GM19468 (cell line): ENCODE measurements around the gene SPACA5.
"Not testable (repeated sequence)": the region's sequence is repeated elsewhere in the genome, so short reads cannot be mapped to it uniquely, and the experiment has no call there.

Experiments used
- ATAC-seq: cut with Tn5 transposase; IDR thresholded peaks from one replicate; pipeline ENCODE4 v1.9.1; 2021; ENCODE audit warnings: mild to moderate bottlenecking, moderate library complexity, moderate number of reproducible peaks; ENCODE audit not compliant: unreplicated experiment; ENCODE audit errors: extremely low read depth

SPACA5 gene

DNA sequence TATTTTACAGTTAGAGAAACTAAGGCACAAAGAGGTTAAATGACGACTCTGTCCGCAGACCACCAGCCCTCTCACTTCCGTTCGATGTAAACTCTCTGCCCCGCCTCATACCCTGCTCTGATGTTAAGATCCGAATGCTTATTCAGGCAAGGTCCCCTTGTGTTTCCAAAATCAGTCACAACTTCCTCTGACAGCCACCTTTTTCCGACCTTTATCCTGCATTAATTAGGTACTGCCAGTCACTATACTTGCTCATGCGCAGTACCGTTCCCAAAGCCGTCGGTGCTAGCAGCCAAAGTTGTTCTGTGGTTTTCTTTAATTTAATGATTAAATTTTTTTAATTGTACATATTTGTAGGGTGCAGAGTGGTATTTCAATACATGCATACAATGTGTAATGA is 13.7 kb downstream of the SPACA5 start:
- not testable (repeated sequence) for ATAC-seq

DNA sequence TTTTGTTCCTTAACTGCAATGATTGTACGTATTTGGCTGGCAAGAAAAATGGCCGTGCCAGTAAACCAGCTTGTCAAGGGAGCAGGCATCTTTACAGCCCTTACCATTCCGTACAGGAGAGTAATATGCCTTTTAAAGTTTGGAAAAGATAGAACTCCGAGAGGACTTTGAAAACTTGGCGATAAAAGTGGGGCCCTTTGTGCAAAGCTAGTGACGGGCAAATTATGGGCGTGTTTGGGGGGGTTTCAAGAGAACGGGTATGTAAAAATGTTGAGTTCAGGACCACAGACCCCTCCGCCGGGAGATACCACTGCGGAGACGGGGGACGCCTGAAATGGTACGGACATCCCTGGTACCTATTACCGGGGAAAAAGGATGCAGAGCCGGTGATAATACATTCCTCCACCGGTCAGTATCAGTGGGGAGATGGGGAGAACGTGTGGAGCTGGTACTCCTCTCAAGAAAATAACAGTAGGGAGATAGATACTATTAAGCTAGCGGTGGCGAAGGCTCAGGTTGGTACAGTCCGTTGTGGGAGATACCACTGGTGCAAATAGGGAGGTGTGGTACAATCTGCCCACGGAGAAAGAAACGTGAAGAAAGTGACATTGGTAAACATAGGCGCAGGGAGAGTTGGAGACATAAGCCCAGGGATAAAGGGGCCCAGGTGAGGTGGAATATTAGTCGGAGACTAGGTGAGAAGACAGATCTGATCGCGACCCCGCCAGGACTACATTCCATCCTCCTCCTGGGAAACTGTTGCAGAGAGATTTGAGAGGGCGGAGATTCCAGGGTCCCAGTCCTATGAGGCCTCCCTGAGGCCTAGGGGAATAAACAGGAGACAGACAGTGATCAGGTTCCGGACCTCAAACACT is 14.5 kb downstream of the SPACA5 start:
- ATAC-seq, result no peak

DNA sequence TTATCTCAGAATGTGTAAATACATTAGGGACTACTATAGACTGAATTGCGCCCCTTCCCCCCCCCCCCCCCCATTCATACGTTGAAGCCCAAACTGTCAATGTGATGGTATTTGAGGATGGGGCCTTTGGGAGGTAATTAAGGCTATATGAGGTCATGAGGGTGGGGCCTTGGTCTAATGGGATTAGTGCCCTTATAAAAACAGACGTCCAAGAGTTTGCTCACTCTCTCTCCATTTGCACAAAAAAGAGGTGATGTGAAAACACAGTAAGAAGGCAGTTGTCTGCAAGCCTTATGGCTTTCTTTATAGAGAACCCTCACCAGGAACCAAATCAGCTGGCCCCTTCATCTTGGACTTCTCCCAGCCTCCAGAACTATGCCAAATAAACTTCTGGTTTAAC is 15.3 kb downstream of the SPACA5 start:
- no peak for ATAC-seq

DNA sequence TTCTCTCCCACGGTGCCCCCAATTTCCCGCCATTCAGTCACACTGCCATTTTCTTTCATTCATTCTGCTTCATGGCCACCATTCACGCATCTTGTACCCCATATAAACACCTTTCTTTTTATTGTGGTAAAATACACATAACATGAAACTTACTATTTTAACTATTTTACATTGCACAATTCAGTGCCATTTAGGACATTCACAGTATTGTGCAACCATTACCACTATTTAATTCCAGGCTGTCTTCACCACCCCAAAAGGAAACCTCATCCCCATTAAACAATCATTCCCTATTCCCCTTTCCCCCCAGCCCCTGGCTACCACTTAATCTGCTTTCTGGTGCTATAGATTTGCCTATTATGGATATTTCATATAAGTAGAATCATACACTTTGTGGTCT is 15.9 kb downstream of the SPACA5 start:
- no peak for ATAC-seq

DNA sequence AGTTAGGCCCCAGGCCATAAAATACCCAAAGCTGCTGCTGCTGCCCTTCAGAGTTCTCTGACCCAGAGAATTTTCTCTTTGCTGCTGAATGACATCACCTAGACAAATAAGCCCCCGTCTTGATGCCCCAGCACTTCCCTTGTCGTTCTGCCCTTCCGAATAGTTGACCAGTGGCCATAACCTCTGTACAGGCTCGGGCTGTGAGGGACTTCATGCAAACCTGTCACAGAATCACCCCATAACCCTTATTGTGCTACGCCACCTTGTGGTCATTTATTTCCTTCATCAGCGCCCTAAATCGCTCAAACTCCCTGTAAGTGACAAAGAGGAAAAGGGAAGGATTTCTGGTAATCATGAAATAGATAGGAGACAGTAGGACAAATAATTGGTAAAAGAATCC is 18.8 kb downstream of the SPACA5 start:
- ATAC-seq, result no peak

DNA sequence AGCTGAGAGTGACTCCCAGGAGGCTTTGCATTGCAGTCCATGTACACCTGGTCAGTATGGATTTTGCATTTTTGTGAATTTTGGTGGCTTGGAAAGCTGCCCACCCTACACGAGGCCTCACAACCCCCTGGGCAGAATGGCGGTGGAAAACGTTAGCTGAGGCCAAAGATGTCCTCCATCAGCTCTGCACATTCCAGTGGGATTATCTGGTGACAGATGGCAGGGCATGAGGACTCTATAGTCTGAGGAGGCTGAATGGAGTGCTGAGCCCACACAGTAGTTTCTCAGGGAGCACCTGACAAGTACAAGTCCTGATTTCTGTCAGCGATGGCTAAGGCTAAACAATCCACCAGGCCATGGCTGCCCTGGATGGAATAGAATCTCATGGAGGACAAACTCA is 20.8 kb downstream of the SPACA5 start:
- not testable (repeated sequence) for ATAC-seq

DNA sequence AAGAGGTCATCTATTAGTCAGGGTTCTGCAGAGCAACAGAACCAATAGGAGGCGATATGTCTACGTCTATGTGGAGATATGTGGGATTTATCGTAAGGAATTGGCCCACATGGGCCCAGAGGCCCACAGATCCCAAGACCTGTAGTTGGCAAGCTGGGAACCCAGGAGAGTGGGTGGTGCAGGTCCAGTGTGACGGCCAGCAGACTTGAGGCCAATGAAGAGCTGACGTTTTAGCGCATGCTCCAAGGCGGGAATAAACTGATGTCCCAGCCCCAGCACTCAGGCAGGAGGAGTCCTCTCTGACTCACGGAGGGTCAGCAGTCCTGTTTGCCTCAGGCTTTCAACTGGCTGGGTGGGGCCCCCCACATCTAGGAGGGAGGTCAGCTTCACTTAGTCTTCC is 21.3 kb downstream of the SPACA5 start:
- no peak for ATAC-seq

DNA sequence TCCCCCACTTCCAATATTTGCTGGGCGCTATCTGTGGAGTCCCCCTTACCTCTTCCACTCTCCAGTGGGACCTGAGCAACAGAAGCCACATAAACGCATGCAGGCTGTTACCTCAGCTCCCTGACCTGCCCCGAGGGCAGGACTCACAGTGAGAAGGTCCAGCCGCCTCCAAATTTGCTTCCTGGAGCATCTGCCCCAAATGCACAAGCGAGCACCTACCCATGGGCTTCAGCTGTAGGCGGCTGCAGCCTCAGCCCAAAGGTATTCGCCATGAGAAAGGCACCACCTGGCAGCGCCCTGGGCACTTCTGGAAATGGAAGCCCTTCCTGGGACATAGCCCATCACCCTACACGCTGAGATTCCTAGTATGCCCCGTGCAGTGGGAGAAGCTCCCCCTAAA is 23.4 kb downstream of the SPACA5 start:
- no peak for ATAC-seq

DNA sequence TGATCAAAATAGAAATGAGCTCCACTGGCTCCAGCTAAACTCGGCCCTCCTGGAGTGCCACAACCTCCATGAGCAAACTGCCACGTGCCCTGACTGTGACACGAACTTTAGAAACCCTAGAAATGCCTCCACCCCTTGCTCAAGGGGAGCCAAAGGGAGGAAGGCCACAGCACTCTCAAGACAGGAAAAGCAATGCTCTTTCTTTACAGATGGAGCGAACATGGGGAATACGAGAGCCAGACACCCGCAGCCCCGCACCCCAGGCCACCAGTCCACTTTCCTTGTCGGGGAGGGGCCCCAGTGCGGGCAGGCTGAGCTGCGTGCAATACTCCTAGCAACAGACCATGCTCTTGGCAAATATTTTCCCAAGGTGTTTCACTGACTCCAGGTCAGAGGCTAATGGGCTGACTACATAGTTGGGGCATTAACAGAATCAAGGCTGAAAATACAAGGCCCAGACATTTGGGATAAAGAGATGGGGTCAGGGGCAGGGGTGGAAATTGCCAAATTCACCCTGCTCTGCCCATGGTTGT is 23.9 kb downstream of the SPACA5 start:
- not testable (repeated sequence) for ATAC-seq

DNA sequence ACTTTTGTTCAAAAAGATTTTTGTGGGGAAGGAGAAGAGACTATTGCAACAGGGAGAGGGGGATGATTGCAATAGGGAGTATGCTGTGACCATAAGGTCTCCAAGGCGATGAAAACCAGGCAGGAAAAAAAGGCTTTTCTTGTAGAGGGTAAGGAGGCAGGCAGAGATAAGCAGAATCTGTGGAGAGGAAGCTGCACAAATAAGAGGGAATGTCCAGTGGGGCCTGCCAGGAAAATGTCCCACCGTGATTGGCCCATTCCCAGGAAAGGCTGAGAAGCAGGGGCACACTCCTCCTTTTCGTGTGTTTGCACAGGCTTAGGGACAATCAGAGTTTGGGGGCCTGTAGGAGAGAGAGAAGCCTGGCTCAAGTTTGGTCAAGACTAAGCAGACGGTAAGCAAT is 29.1 kb downstream of the SPACA5 start:
- no peak for ATAC-seq

DNA sequence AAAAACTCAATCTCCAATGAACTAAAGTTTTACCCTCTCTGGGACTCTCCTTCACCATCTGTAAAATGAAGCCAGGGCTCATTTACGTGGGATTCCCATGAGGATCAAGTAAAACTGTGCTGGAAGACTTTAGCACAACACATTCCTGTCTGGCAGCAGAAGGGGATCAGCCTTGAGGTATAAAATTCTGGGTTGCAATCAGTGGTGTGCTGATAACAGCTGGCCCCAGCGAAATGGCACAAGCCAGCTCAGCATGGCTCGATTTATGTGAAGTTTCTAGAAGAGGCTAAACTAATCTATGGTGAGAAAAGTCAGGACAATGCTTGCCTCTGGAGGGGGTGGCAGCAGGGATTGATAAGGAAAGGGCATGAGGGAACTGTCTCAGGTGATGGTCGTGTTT is 36.3 kb downstream of the SPACA5 start:
- no peak for ATAC-seq

DNA sequence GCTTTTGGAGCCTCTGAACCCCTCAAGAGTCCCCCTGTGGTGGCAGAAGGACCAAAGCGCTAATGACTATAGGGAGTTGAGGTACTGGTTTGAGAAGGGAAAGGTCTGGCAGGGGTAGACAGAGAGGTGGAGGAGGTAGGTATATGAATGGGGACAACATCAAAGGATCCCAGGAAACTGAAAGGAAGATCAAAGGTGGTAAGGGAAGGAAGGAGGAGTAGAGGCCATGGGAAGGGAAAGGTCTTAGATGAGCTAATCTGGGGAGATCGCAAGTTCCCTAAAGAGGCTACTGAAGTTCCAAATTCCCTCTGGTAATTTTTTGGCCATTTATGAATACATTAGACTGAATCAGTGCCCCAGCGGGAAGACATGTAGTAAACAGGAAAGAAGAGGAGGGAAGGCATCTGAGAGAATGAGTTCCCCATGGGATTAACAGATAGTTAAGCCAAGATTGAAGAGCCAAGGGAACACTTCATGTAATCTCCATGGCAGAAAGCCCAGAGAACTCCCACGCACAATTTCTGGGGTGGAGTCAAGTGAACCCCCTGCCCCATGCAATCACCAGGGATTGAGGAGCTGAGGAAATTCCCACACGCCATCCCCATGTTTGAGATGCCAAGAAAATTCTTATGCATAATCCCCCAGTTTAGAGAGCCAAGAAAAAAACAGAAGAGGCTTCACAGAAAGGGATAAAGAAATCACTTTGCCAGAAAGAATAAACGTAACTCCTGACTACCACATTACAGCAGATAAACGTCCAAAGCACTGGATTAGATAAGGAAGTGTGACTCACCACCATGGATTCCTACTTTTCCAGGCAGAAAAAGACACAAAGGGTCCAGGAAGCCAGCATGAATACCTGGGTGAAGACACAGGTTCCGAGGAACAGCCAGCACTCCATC is 38.9 kb downstream of the SPACA5 start:
- ATAC-seq, result no peak

DNA sequence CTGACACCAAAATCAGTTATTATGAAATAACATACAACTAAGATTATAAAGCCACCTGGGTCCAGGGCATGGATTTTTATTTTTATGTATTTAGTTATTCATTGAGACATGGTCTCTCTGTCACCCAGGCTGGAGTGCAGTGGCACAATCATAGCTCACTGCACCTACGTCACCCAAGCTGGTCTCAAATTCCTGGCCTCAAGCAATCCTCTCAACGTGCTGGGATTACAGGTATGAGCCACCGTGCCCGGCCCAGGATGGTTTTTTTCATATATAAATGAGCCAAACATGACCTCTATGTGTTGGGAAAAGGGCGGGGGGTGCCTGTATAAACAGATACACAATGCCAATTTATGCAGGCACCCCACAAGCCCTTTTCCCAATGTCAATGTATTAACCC is 40.1 kb downstream of the SPACA5 start:
- ATAC-seq, result no peak

DNA sequence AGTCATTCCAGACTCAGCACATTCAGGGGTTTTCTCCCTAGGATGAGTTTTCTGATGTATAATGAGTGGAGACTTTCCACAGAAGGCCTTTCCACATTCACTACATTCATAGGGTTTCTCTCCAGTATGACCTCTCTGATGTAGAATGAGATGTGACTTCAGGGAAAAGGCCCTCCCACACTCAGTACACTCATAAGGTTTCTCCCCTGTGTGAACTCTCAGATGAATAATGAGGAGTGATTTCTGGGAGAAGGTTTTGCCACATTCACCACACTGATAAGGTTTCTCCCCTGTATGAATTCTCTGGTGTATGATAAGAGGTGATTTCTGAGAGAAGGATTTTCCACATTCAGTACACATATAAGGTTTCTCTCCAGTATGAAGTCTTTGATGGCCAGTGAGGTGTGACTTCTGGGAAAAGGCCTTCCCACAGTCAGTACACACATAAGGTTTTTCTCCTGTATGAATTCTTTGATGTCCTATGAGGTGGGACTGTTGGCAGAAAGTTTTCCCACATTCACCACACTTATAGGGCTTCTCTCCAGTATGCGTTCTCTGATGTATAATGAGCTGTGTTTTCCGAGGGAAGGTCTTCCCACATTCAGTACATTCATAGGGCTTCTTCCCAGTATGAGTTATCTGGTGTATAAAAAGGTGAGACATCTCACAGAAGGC is 52.0 kb downstream of the SPACA5 start:
- no peak for ATAC-seq

DNA sequence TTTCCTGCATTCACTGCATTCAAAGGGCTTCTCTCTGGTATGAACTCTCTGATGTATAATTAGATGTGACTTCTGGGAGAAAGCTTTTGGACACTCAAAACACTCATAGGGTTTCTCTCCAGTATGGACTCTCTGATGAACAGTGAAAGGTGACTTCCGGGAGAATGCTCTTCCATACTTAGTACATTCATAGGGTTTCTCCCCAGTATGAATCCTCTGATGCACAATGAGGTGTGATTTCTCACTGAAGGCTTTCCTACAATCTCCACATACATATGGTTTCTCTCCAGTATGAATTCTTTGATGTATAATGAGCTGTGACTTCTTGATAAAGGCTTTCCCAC is 52.5 kb downstream of the SPACA5 start:
- ATAC-seq, result no peak
